ENCODE data around the gene PLCH1.

PLCH1 gene

DNA sequence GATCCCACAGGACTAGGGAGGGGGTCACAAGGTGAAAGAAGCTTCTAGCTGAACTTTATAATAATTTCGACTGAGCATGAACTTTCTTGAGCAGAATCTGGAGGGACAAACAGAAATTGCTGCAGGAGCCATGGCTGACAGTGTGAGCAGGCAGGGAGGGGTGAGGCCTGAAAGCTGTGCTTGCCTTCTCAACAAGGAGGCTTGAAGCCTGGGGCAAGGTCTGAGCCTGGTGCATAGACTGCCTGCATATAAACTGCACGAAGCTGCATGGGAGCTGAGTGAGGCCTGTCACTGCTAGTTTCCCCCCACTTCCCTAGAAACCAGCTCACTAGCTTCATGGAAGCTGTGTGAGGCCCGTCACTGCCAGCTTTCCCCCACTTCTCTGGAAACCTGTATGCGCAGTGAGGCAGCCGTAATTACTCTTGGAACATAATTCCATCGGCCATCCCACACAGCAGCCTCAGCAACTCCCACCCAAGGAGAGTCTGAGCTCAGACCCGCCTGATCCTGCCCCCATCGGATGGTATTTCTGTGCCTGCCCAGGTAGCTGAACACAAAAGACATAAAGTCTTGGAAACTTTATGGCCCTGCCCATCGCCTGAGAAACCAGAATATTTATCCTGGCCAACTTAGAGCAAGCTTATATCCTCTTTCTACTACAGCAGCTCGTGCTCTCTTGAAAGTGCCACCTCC, 136.5 kb downstream of the PLCH1 start:
- no peak for DNase-seq (ENCODE audit: low read depth in 3 of 3, low spot score in 1 of 3)

DNA sequence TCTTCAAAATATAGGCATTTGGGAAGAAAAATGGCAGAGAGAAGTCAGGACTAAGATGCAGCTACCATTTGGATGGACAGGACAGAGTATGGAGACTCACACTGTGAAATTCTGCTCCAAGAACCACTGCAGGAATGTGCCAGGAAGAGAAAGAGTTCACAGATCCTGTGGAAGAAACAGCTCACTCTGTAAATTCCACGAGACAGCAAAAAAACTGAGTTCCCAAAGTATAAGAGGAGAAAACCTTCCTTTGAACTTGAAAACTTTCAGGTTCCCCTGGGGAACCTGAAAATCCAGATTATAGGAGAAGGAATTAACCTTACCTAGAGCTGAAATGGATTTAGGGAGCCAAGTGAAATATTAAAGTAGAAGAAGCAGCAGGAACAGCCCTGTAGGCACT, 137.1 kb downstream of the PLCH1 start:
- DNase-seq (ENCODE audit: low read depth in 3 of 3, low spot score in 1 of 3): no peak

DNA sequence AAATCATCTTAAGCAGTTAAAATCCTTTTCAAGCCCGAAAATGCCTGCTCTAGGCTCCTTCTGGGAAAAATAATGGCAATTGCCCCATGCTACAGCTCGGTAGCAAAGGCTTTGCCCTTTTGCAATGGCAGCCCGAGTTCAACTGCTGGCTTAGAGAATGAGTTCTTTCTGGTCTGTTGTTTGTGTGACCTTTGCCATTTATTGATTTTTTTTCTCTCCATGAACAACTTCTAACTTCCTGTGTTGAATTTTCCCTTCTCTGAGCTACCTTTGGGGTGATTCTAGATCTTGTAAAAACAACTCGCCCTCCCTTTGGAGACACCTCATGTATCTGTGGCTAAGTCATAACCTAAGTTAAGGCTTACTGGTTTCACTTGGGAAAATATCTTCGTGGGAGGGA, 139.3 kb downstream of the PLCH1 start:
- no peak for DNase-seq (ENCODE audit: low read depth in 3 of 3, low spot score in 1 of 3)

DNA sequence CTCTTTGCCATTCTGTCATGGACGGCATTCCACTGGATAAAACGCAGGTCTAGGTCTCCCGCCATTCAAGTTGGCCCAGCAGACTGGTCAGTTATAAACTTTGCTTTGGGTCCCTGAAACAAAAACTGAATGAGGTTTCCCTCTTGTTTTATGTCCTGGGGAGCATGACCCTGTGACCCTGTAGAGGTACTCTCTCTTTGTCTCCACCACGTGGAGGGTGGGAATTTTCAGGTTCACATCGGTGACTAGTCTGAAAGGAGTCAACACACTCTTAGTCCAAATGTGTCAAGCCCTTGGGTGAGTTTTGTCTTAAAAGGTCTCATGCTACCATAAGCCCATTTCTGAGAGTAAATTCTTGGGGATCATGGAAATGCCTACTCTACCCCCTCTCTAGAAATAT, 139.9 kb downstream of the PLCH1 start:
- DNase-seq (ENCODE audit: low read depth in 3 of 3, low spot score in 1 of 3): no peak

DNA sequence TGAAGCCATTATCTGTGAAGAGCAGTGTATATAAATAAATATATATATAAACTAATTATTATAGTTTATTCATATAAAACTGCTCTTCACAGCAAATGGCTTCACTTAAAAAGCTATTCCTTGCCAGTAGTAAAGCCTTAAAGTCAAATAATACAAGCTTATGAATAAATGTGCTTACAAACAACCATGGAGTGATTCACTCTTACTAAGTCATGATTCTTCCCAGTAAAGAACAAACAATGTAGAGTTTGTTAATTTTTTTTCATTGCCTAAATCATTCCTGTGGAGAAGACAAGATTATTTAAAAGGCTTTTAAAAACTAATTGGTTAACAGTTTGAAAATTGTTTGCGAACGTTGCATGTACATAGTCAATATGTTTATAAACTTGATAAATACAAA, 140.7 kb downstream of the PLCH1 start:
- no peak for DNase-seq (ENCODE audit: low read depth in 3 of 3, low spot score in 1 of 3)

DNA sequence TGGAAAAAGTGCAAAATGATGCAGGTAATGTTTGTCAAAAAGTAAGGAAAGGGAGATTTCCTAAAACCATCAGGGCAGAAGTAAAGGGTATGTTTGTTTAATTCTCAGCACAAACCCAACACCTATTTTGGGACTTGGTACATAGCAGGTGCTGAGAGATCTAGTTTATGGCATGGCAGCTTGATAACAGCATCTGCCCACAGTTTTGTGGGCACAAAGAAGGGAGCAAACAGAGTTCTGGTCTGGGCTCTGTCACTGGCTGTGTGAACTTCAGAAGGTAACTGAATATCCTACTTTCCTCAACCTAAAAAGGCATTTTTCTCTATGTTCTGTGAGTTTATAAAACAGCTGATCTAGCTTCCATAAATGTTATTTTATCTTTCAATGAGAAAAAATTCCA, 141.6 kb downstream of the PLCH1 start:
- no peak for DNase-seq (ENCODE audit: low read depth in 3 of 3, low spot score in 1 of 3)

DNA sequence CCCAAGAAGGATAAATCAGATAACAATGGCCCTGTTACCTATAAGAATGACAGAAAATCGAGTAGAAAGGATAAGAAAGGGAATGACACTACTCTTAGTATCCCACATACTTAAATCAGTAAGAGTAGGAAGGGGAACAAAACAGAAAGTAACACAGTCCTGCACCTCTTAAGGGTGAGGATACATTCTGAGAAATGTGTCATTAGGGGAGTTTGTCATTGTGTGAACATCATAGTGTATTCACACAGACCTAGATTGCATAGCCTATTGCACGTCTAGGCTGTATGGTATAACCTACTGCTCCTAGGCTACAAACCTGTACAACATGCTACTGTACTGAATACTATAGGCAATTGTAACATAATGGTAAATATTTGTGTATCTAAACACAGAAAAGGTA, 142.6 kb downstream of the PLCH1 start:
- DNase-seq (ENCODE audit: low read depth in 3 of 3, low spot score in 1 of 3): no peak

DNA sequence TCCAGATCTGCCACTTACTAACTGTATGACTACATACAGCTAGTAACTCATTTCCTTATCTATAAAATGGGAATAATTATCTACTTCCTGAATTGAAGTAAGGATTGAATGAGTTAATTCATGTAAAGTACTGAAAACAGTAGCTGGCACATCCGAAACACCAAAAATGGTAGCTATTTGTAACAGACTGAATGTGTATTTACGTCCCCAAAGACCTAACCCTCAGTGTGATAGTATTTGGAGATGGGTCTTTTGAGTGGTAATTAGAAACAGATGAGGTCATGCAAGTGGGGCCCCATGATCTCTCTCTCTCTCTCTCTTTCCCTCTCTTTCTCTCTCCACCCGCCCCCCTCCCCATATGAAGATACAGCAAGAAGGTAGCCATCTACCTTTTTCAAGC, 146.2 kb downstream of the PLCH1 start:
- DNase-seq (ENCODE audit: low read depth in 3 of 3, low spot score in 1 of 3): no peak

DNA sequence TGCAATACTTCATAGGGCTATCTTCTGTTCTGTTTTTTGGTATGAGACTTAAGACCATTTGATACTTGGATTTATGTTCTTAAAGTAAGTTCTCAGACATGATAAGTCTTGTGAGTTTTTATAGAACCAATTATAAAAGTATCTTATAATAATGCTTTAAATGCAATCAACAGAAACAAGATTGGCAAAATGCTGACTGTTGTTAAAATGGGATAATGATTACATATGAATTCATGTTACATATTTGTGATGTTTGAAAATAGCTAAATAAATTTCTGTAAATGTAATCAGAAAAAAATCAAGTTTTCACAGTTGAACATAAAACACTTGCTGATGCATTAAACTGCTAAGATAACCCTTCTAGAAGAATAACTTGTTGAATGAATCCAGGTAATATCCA, 148.3 kb downstream of the PLCH1 start:
- DNase-seq (ENCODE audit: low read depth in 3 of 3, low spot score in 1 of 3): no peak

DNA sequence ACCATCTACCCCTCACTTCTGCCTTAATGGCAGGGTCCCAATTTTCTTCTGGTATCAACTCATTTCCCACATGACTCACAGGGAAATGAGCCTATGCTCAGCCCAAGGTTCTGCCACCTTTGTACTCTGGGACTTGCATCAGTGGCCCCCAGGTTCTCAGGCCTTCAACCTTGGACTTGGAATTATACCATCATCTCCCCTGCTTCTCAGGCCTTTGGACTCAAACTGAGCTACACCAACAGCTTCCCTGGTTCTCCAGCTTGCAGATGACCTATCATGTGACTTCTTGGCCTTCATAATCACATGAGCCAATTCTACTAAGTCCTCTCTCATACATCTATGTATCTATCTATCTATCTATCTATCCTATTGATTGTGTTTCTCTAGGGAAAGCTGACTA, 149.5 kb downstream of the PLCH1 start:
- no peak for DNase-seq (ENCODE audit: low read depth in 3 of 3, low spot score in 1 of 3)

DNA sequence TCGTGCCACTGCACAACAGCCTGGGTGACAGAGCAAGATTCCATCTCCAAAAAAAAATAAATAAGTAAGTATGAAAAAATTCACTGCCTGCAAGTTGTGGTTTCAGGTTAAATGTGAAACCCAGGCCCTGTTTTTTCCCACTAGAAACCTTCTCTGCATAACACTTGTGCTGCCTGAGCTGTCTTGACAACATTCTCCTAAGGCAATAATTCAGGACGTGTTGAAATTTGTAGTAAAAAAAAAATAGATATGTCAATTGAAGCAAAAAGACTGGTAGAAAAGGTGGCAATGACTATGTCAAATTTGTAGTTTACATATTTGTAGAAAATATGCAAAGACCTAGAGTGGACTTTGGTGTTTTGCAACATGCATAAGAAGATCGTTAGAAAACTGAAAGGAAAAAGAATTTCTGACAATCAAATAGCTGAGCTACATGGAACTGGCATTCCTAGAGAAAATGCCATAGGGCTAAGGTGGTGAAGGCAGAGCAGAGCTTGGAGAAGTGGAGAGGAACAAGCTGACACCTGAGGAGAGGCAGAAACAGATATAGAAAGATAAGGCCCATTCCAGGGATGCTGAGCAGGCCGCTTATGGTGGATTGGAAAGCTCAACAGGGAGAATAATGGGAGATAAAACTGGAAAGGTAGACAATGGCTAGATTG, 150.2 kb downstream of the PLCH1 start:
- no peak for DNase-seq (ENCODE audit: low read depth in 3 of 3, low spot score in 1 of 3)

DNA sequence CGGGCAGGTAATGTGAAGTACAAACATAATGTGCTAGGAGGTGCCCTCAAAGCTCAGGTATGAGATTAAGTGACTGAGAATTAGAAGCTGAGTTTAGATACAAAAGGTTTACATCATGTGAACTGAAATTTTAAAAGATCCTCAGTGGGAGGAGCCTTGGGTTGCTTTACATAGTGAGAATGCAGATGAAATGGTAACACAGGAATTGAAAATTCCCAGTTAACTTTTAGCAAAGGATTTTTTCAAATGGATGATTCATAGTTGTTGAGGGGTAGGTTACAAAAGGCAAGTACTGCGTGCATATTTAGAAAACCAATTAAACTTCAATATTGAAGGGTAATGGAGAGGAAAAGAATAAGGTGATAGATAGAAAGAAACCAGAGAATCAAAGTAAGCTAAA, 157.3 kb downstream of the PLCH1 start:
- DNase-seq (ENCODE audit: low read depth in 3 of 3, low spot score in 1 of 3): no peak

DNA sequence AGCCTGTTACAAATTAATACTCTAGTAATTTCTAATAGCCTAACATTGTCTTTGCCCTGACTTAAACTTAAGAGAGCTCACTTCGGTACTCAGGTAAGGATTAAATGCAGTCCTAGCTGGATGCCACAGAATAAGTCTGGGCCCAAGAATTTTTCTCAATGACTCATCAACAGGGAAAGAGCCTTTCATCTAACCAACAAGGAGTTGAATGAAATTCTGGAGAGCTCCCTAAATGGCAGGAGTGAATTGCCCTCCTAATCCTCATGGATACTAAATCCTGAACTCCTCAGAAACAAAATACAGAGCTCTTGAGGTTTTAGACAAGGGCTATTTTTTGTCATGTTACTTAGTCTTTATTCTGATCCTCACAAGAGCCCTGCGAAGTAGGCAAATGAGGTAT, 159.5 kb downstream of the PLCH1 start:
- DNase-seq (ENCODE audit: low read depth in 3 of 3, low spot score in 1 of 3): no peak

DNA sequence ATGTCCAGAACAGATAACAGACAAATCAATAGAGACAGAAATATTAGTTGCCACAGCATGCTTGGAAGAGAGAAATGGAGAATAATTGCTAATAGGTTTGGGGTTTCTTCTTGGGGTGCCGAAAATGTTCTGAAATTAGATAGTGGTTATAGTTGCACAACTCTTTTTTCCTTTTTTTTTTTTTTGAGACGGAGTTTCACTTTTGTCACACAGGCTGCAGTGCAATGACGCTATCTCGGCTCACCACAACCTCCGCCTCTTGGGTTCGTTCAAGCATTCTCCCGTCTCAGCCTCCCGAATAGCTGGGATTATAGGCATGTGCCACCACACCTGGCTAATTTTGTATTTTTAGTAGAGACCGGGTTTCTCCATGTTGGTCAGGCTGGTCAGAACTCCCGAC, 163.3 kb downstream of the PLCH1 start:
- no peak for DNase-seq (ENCODE audit: low read depth in 3 of 3, low spot score in 1 of 3)

DNA sequence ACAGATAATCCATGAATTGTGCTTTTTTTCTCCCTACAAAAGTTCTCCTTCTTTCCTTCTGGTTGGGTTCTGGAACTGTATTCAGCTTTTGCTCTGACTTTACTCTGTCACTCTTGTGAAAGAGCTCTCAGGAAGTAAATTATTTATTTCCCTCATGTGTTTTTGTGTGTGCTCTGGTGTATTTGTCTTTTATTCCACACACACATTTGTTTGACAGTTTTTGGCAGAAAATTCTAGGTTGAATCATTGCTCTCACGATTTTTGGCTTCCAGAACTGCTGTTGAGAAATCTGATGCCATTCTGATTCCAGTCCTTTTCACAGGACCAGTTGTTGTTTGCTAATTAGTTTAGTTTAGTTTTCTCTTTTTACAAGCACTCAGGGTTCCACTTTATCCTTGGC, 172.8 kb downstream of the PLCH1 start:
- no peak for DNase-seq (ENCODE audit: low read depth in 3 of 3, low spot score in 1 of 3)

DNA sequence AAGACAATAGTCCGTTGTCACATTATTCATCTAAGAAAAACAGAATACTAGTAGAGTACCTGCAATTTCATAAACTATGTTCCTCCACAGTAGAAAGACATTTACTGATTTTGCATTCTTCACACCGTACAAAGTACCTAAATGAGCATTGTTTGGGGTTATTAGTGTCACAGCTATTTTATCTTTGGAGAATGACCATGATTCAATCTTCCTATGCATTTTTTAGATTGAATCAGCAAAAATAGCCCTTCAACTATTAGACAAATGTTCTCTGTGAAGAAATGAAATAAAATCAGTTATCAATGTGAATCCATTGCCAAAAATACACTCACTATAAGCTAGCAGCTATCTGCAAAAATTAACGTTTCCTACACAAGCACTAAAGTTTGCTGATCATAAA, 176.6 kb downstream of the PLCH1 start:
- no peak for DNase-seq (ENCODE audit: low read depth in 3 of 3, low spot score in 1 of 3)

DNA sequence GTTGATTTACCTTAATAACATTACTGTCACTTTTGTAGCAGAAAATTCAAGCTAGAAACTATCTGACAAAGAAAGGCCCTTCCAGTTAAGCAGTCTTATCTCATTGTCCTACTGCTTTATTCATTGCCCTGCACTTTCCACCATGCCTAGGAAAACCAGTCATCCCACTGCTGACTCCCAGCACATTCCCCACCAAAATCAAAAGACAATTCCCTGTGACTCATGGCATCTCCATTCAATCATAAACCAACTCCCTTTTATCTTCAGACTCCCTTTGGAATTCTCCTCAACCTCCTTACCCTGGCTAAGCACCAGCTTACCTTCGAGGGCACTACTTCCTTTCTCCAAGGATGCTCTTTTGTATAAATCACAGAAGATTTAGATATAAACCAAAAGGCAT, 184.3 kb downstream of the PLCH1 start:
- DNase-seq (ENCODE audit: low read depth in 3 of 3, low spot score in 1 of 3): no peak

DNA sequence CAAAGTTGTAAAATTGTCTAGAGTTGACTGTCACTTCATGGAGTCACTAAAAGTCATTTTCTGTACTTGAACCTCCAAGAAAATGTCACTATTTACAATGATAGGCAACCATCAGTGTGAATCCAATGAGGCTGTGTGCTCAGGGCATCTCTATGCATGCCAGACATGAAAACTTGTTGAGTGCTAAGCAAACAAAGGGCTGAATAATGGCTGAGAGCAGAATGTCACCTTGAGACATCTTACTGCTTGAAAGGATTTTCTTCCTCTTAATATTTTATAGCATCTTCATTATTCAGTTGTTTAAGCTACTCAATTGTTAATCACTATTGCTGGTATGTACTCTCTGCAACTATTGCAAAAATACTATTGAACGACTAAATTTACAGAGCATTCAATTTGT, 184.7 kb downstream of the PLCH1 start:
- no peak for DNase-seq (ENCODE audit: low read depth in 3 of 3, low spot score in 1 of 3)

DNA sequence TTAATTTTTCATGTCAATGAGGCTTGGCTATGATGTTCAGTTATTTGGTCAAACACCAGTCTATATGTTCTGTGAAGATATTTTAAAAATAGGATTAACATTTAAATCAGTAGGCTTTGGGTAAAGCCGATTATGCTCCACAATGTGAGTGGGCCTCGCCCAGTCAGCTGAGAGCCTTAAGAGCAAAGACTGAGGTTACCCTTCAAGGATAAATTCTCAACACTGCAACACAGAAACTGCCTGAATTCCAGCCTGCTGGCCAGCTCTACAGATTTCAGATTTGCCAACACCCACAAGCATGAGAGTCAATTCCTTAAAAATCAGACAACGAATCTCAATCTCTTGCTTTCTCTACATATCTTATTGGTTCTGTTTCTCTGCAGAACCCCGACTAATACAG, 188.3 kb downstream of the PLCH1 start:
- DNase-seq (ENCODE audit: low read depth in 3 of 3, low spot score in 1 of 3): no peak

DNA sequence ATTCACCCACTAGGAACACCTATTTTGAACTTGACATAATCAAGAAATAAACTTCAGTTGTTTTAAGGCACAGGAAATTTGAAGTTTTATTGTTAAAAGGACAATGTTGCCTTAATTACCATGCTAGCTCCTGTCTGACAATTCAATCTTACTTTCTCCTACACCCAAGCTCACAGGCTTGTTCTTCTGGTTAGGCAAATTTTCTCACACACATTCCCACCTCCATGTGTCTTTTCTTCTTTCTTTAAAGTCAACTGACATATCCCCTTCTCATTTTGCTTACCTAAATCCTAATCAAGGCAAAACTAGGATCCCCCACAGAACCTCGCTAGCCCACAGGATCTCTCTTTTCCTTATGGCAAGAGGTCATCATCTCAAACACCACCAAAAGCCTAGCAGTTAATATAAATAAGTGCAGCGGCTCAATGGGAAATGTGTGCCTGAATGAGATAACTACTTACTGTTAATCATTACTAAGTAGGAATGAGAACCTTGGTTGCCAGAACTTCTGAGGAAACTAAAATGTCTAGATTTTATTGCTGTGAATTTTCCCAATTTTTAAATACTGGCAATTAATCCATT, 189.3 kb downstream of the PLCH1 start:
- DNase-seq (ENCODE audit: low read depth in 3 of 3, low spot score in 1 of 3): no peak

DNA sequence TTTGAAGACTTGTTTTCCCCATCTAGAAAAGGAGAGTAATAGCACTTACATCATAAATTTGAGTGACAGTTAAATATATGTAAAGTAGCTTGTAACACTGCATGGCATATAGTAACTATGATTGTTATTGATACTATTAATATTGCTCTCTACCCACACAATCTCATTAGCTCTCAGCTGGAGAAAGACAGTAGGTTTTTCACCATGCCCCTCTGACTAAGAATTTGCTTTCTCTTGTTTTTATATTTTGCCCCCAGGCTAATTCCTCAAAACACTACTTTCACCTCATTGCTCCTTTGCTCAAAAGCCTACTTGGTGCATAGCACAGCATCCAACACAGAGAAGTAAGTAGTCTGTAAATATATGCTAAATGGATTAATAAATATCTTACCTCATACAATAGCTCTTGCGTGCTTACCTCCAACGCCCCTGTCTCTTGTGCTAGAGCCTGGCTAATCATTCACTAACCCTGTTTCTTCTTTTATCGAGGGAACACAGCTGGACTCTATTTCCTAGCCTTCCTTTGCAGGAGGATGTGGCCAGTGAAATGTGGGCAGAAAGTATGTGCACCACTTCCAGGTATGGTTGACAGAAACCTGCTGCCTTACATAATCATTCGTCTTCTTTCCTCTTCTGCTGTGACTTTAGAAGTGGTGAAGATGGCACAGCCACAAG, 190.0 kb downstream of the PLCH1 start:
- no peak for DNase-seq (ENCODE audit: low read depth in 3 of 3, low spot score in 1 of 3)

DNA sequence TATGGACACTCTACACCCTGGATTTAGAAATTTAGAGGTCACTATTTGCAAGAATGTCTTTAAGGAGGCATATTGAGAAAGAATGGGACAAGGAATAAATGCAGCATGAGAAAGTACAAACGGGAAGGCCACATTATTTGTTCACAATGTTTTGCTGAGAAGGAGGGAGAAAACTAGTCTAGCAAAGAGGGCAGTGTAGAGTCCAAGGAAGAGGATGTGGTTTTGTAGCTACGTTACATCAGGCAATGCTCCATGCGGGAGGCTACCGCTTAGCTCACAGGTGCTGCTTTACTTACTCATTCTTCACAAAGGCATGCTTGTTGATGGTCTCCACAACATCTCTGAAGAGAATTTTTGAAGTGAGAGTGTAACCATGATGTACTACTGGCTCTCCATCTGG, 191.1 kb downstream of the PLCH1 start:
- DNase-seq (ENCODE audit: low read depth in 3 of 3, low spot score in 1 of 3): no peak
